GM12872 (cell line): ENCODE results near the gene ATP8A2.

Experiments
- CTCF ChIP-seq: IDR thresholded peaks from 3 replicates; pipeline ENCODE4 v1.5.1; 2011; ENCODE audit warnings: low read depth, mild to moderate bottlenecking, low read length, moderate library complexity; ENCODE audit not compliant: insufficient read depth

The ATP8A2 gene

GRCh38 chr13:25375727-25376358 lies 4.1 kb downstream of the ATP8A2 start:
- peak; percentile 73 for TF ChIP-seq CTCF

GRCh38 chr13:25377244-25377962 lies 5.6 kb downstream of the ATP8A2 start:
- no peak for TF ChIP-seq CTCF

GRCh38 chr13:25378528-25378927 lies 6.8 kb downstream of the ATP8A2 start:
- no peak for TF ChIP-seq CTCF

GRCh38 chr13:25379011-25379410 lies 7.2 kb downstream of the ATP8A2 start:
- no peak for TF ChIP-seq CTCF

- no peak for TF ChIP-seq CTCF
Observed at GRCh38 chr13:25380082-25380481, 8.3 kb downstream of the ATP8A2 start.

GRCh38 chr13:25380741-25381324 lies 9.1 kb downstream of the ATP8A2 start:
- TF ChIP-seq CTCF = no peak

GRCh38 chr13:25384758-25385410 lies 13.1 kb downstream of the ATP8A2 start:
- TF ChIP-seq CTCF = no peak
